ENCODE results near the gene DYNLT1.
"Not testable (repeated sequence)": the region's sequence is repeated elsewhere in the genome, so short reads cannot be mapped to it uniquely, and the experiment has no call there.

Gene DYNLT1

GRCh38 chr6:158634695-158635426 is 9.7 kb downstream of the DYNLT1 start:
- DNase-seq: peak in 1 of 3 donors; percentile 37
- Histone ChIP-seq H3K27ac (ENCODE audit: insufficient read depth in 1 of 2, low read depth in 1 of 2, low read length in 2 of 2, poor library complexity in 1 of 2, severe bottlenecking in 2 of 2) (peak overlapping the region in 1 of 2 experiments; percentile 10), H3K4me1 (ENCODE audit: control extremely low read depth in 1 of 4, control insufficient read depth in 4 of 4, insufficient read depth in 4 of 4, low read length in 3 of 4) (peaks cover 0 to 11% (median 0%) of the 10 kb centered on the region in 4 experiments), H3K36me3 (ENCODE audit: control insufficient read depth in 4 of 4, insufficient read depth in 4 of 4, low read length in 3 of 4) (peaks cover 14 to 62% (median 40%) of the 10 kb centered on the region in 4 experiments), H3K27me3 (replicated peaks in 2 of 5; ENCODE audit: control insufficient read depth in 4 of 5, insufficient read depth in 5 of 5, low read length in 4 of 5) (no peaks in the 10 kb centered on the region), H3K9me3 (ENCODE audit: control extremely low read depth in 1 of 5, control insufficient read depth in 4 of 5, insufficient read depth in 2 of 5, low read depth in 1 of 5, low read length in 4 of 5) (no peaks in the 10 kb centered on the region), H3K4me3 (ENCODE audit: control insufficient read depth in 1 of 7, extremely low read depth in 1 of 7, insufficient read depth in 4 of 7, low read depth in 2 of 7, low read length in 6 of 7) (no peak overlapping the region)
- WGBS (ENCODE audit: insufficient coverage): 92% methylated on average over 2 of the region's 6 CpGs
- ChIA-PET POLR2A (no interaction called here), CTCF (interaction anchor here (0.6 to 1.0 kb wide), 2 partner anchors 57 to 58 kb away, joined by 3 read pairs; no protein-coding TSS in a partner anchor)

- H3K4me1 ChIP-seq (ENCODE audit: control extremely low read depth in 1 of 4, control insufficient read depth in 4 of 4, insufficient read depth in 4 of 4, low read length in 3 of 4): peaks cover 0 to 11% (median 0%) of the 10 kb centered on the region in 4 experiments
- H3K9me3 ChIP-seq (ENCODE audit: control extremely low read depth in 1 of 5, control insufficient read depth in 4 of 5, insufficient read depth in 2 of 5, low read depth in 1 of 5, low read length in 4 of 5): no peaks in the 10 kb centered on the region
- POLR2A ChIA-PET: no interaction called here
- 97% methylated on average over 10 of the region's 11 CpGs for WGBS (ENCODE audit: insufficient coverage)
- CTCF ChIA-PET: interaction anchor here (0.8 to 1.3 kb wide), 3 partner anchors 9 to 58 kb away, joined by 3 to 5 read pairs (median 4); no protein-coding TSS in a partner anchor
- no peaks in the 10 kb centered on the region for H3K27me3 ChIP-seq (replicated peaks in 2 of 5; ENCODE audit: control insufficient read depth in 4 of 5, insufficient read depth in 5 of 5, low read length in 4 of 5)
- no peak overlapping the region for H3K27ac ChIP-seq (ENCODE audit: insufficient read depth in 1 of 2, low read depth in 1 of 2, low read length in 2 of 2, poor library complexity in 1 of 2, severe bottlenecking in 2 of 2)
- no peak for DNase-seq
- H3K36me3 ChIP-seq (ENCODE audit: control insufficient read depth in 4 of 4, insufficient read depth in 4 of 4, low read length in 3 of 4): peaks cover 14 to 72% (median 51%) of the 10 kb centered on the region in 4 experiments
- H3K4me3 ChIP-seq (ENCODE audit: control insufficient read depth in 1 of 7, extremely low read depth in 1 of 7, insufficient read depth in 4 of 7, low read depth in 2 of 7, low read length in 6 of 7): no peak overlapping the region
Measured at GRCh38 chr6:158633127-158633526, 11.4 kb downstream of the DYNLT1 start.

GRCh38 chr6:158632538-158633119 is 11.9 kb downstream of the DYNLT1 start:
- H3K9me3 ChIP-seq (ENCODE audit: control extremely low read depth in 1 of 5, control insufficient read depth in 4 of 5, insufficient read depth in 2 of 5, low read depth in 1 of 5, low read length in 4 of 5); H3K27me3 ChIP-seq (replicated peaks in 2 of 5; ENCODE audit: control insufficient read depth in 4 of 5, insufficient read depth in 5 of 5, low read length in 4 of 5); H3K4me3 ChIP-seq (ENCODE audit: control insufficient read depth in 1 of 7, extremely low read depth in 1 of 7, insufficient read depth in 4 of 7, low read depth in 2 of 7, low read length in 6 of 7); POLR2A ChIA-PET; DNase-seq: not testable (repeated sequence)
- 100% methylated on average over 1 of the region's 3 CpGs for whole genome bisulfite sequencing (ENCODE audit: insufficient coverage)
- H3K27ac ChIP-seq (ENCODE audit: insufficient read depth in 1 of 2, low read depth in 1 of 2, low read length in 2 of 2, poor library complexity in 1 of 2, severe bottlenecking in 2 of 2): peak overlapping the region in 1 of 2 experiments; percentile 52
- peaks cover 0 to 11% (median 0%) of the 10 kb centered on the region in 4 experiments for H3K4me1 ChIP-seq (ENCODE audit: control extremely low read depth in 1 of 4, control insufficient read depth in 4 of 4, insufficient read depth in 4 of 4, low read length in 3 of 4)
- peaks cover 13 to 75% (median 55%) of the 10 kb centered on the region in 4 experiments for H3K36me3 ChIP-seq (ENCODE audit: control insufficient read depth in 4 of 4, insufficient read depth in 4 of 4, low read length in 3 of 4)
- CTCF ChIA-PET: interaction anchor here (0.8 to 1.3 kb wide), 3 partner anchors 9 to 59 kb away, joined by 3 to 5 read pairs (median 4); no protein-coding TSS in a partner anchor

DNA sequence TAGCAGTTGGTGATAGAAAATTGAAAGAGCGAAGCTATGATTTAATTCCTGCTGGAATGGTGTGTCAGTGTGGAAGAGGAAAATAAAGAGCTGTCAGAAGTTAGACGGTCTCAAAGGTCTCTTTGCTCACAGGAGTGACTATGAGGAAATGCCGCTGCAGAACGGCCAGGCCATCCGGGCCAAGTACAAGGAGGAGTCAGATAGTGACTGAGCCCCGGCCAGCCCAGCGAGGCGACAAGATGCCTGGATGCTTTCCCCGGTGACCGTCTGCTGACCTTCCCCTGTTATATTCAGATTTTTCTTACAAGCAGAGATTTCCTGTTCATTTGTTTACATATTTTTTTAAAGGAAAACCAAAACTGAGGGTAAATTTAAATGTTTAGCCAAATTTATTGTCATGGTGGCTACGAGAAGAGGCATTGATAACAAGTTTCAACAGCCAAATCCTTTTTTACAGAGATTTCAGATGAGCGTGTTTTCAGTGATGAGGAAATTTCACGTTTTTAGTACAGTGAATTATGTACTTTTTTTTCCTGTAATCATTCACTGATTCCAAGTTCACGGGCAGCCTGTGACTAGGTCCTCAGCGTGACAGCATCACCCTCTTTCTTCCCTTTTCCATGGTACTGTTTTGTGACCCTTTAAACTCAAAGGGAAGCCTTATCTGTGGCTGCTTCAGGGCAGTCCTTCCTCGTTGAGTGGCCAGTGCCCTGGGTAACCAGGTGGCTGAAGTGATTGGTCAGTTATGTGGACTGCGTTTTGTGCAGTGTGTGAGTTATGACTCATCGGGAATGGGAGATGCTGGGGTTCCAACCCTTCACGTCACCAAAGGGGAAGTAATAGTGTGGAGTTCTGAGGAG is 12.6 kb downstream of the DYNLT1 start:
- Histone ChIP-seq H3K4me3 (ENCODE audit: control insufficient read depth in 1 of 7, extremely low read depth in 1 of 7, insufficient read depth in 4 of 7, low read depth in 2 of 7, low read length in 6 of 7) (no peak overlapping the region), H3K9me3 (ENCODE audit: control extremely low read depth in 1 of 5, control insufficient read depth in 4 of 5, insufficient read depth in 2 of 5, low read depth in 1 of 5, low read length in 4 of 5) (no peaks in the 10 kb centered on the region), H3K36me3 (ENCODE audit: control insufficient read depth in 4 of 4, insufficient read depth in 4 of 4, low read length in 3 of 4) (peaks cover 10 to 75% (median 57%) of the 10 kb centered on the region in 4 experiments), H3K27ac (ENCODE audit: insufficient read depth in 1 of 2, low read depth in 1 of 2, low read length in 2 of 2, poor library complexity in 1 of 2, severe bottlenecking in 2 of 2) (peak overlapping the region in 1 of 2 experiments; percentile 52), H3K27me3 (replicated peaks in 2 of 5; ENCODE audit: control insufficient read depth in 4 of 5, insufficient read depth in 5 of 5, low read length in 4 of 5) (no peaks in the 10 kb centered on the region), H3K4me1 (ENCODE audit: control extremely low read depth in 1 of 4, control insufficient read depth in 4 of 4, insufficient read depth in 4 of 4, low read length in 3 of 4) (peaks cover 0 to 11% (median 0%) of the 10 kb centered on the region in 4 experiments)
- ChIA-PET POLR2A (no interaction called here), CTCF (interaction anchor here (0.7 to 2.3 kb wide), 6 partner anchors 10 to 60 kb away, joined by 3 to 12 read pairs (median 4); partner anchors contain the start of gene DYNLT1)
- WGBS (ENCODE audit: insufficient coverage): 70% methylated on average over 15 of the region's 19 CpGs
- DNase-seq: peak in 2 of 3 donors; percentile 39 to 45

DNA sequence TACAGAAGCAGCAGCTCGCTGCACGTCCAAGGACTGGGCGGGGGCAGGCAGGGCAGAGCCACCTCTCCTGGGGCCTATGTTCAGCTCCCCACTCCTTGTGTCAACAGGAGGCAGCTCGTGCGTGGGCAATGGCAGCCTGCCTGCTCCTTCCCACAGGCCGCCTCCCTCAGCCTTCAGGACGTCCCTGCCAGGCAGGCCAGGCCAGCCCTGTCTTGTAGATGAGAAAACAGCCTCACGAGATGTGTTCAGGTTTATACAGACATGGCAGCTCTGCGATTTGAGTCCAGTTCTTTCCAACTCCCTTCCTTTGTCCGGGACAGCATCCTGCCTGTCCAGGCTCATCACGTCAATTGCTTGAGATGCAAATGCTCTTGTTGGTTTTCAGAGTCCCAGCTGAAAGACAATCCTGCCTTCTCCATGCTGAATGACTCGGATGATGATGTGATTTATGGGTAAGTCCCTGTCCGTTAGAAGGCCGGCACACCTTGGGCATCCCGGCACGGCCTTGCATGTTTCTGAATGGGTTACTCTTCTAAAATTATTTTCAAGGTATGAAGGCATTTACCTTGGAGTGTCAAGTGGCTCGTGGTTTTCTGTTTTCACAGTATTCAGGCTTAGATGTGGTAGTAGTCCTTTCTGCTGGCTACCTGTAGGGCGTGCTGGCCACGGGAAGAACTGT is 13.5 kb downstream of the DYNLT1 start:
- WGBS (ENCODE audit: insufficient coverage): 91% methylated on average over 18 of the region's 19 CpGs
- H3K4me3 ChIP-seq (ENCODE audit: control insufficient read depth in 1 of 7, extremely low read depth in 1 of 7, insufficient read depth in 4 of 7, low read depth in 2 of 7, low read length in 6 of 7): no peak overlapping the region
- ChIA-PET POLR2A (no interaction called here), CTCF (interaction anchor here (0.7 to 2.3 kb wide), 5 partner anchors 13 to 60 kb away, joined by 3 to 12 read pairs (median 4); partner anchors contain the start of gene DYNLT1)
- no peak overlapping the region for H3K27ac ChIP-seq (ENCODE audit: insufficient read depth in 1 of 2, low read depth in 1 of 2, low read length in 2 of 2, poor library complexity in 1 of 2, severe bottlenecking in 2 of 2)
- no peaks in the 10 kb centered on the region for H3K9me3 ChIP-seq (ENCODE audit: control extremely low read depth in 1 of 5, control insufficient read depth in 4 of 5, insufficient read depth in 2 of 5, low read depth in 1 of 5, low read length in 4 of 5)
- peaks cover 12 to 78% (median 60%) of the 10 kb centered on the region in 4 experiments for H3K36me3 ChIP-seq (ENCODE audit: control insufficient read depth in 4 of 4, insufficient read depth in 4 of 4, low read length in 3 of 4)
- no peak for DNase-seq
- H3K4me1 ChIP-seq (ENCODE audit: control extremely low read depth in 1 of 4, control insufficient read depth in 4 of 4, insufficient read depth in 4 of 4, low read length in 3 of 4): peaks cover 0 to 11% (median 0%) of the 10 kb centered on the region in 4 experiments
- no peaks in the 10 kb centered on the region for H3K27me3 ChIP-seq (replicated peaks in 2 of 5; ENCODE audit: control insufficient read depth in 4 of 5, insufficient read depth in 5 of 5, low read length in 4 of 5)

- CTCF ChIA-PET: interaction anchor here (1.2 to 2.3 kb wide), 6 partner anchors 14 to 76 kb away, joined by 3 to 12 read pairs (median 4); partner anchors contain the start of genes DYNLT1 and SYTL3
- DNase-seq: no peak
- Histone ChIP-seq H3K4me1 (ENCODE audit: control extremely low read depth in 1 of 4, control insufficient read depth in 4 of 4, insufficient read depth in 4 of 4, low read length in 3 of 4) (peaks cover 0 to 7% (median 0%) of the 10 kb centered on the region in 4 experiments), H3K4me3 (ENCODE audit: control insufficient read depth in 1 of 7, extremely low read depth in 1 of 7, insufficient read depth in 4 of 7, low read depth in 2 of 7, low read length in 6 of 7) (no peak overlapping the region), H3K9me3 (ENCODE audit: control extremely low read depth in 1 of 5, control insufficient read depth in 4 of 5, insufficient read depth in 2 of 5, low read depth in 1 of 5, low read length in 4 of 5) (no peaks in the 10 kb centered on the region), H3K27ac (ENCODE audit: insufficient read depth in 1 of 2, low read depth in 1 of 2, low read length in 2 of 2, poor library complexity in 1 of 2, severe bottlenecking in 2 of 2) (no peak overlapping the region), H3K36me3 (ENCODE audit: control insufficient read depth in 4 of 4, insufficient read depth in 4 of 4, low read length in 3 of 4) (peaks cover 12 to 83% (median 65%) of the 10 kb centered on the region in 4 experiments), H3K27me3 (replicated peaks in 2 of 5; ENCODE audit: control insufficient read depth in 4 of 5, insufficient read depth in 5 of 5, low read length in 4 of 5) (no peaks in the 10 kb centered on the region)
- 92% methylated on average over 19 of the region's 20 CpGs for WGBS (ENCODE audit: insufficient coverage)
- POLR2A ChIA-PET: no interaction called here
Measured at GRCh38 chr6:158629367-158630221, 14.9 kb downstream of the DYNLT1 start.

Measured in common myeloid progenitor, CD34-positive (primary cell).